ENCODE results near the gene MED15.

MED15 gene

GRCh38 chr22:20625270-20625669, 117.9 kb downstream of the MED15 start:
- Mint-ChIP-seq H3K27ac (no peak overlapping the region), H3K27me3 (ENCODE audit: low read depth) (peaks cover 18% of the 10 kb centered on the region), H3K4me1 (no peaks in the 10 kb centered on the region), H3K4me3 (no peak overlapping the region), H3K9me3 (no peaks in the 10 kb centered on the region), H3K36me3 (ENCODE audit: low read depth) (no peaks in the 10 kb centered on the region)
- no peak for TF ChIP-seq CTCF (IDR thresholded peaks at IDR 0.05; ENCODE audit: unreplicated experiment in 3 of 3)

- H3K9me3 Mint-ChIP-seq: no peaks in the 10 kb centered on the region
- no peak overlapping the region for H3K27ac Mint-ChIP-seq
- H3K36me3 Mint-ChIP-seq (ENCODE audit: low read depth): no peaks in the 10 kb centered on the region
- H3K4me1 Mint-ChIP-seq: no peaks in the 10 kb centered on the region
- no peak overlapping the region for H3K4me3 Mint-ChIP-seq
- peaks cover 13% of the 10 kb centered on the region for H3K27me3 Mint-ChIP-seq (ENCODE audit: low read depth)
- TF ChIP-seq CTCF (IDR thresholded peaks at IDR 0.05; ENCODE audit: unreplicated experiment in 3 of 3): no peak
Observed at GRCh38 chr22:20626811-20627210, 119.4 kb downstream of the MED15 start.

- no peak for TF ChIP-seq CTCF (IDR thresholded peaks at IDR 0.05; ENCODE audit: unreplicated experiment in 3 of 3)
- no peaks in the 10 kb centered on the region for H3K4me1 Mint-ChIP-seq
- H3K4me3 Mint-ChIP-seq: no peak overlapping the region
- peaks cover 13% of the 10 kb centered on the region for H3K27me3 Mint-ChIP-seq (ENCODE audit: low read depth)
- H3K27ac Mint-ChIP-seq: no peak overlapping the region
- no peaks in the 10 kb centered on the region for H3K36me3 Mint-ChIP-seq (ENCODE audit: low read depth)
- no peaks in the 10 kb centered on the region for H3K9me3 Mint-ChIP-seq
Observed at GRCh38 chr22:20627432-20627831, 120.0 kb downstream of the MED15 start.

GRCh38 chr22:20628081-20628939, 120.9 kb downstream of the MED15 start:
- Mint-ChIP-seq H3K4me1 (no peaks in the 10 kb centered on the region), H3K27me3 (ENCODE audit: low read depth) (peaks cover 20% of the 10 kb centered on the region), H3K4me3 (no peak overlapping the region), H3K36me3 (ENCODE audit: low read depth) (no peaks in the 10 kb centered on the region), H3K9me3 (no peaks in the 10 kb centered on the region), H3K27ac (no peak overlapping the region)
- TF ChIP-seq CTCF (IDR thresholded peaks at IDR 0.05; ENCODE audit: unreplicated experiment in 3 of 3): no peak

- Mint-ChIP-seq H3K4me3 (no peak overlapping the region), H3K4me1 (no peaks in the 10 kb centered on the region), H3K36me3 (ENCODE audit: low read depth) (no peaks in the 10 kb centered on the region), H3K9me3 (no peaks in the 10 kb centered on the region), H3K27me3 (ENCODE audit: low read depth) (peaks cover 21% of the 10 kb centered on the region), H3K27ac (no peak overlapping the region)
- TF ChIP-seq CTCF (IDR thresholded peaks at IDR 0.05; ENCODE audit: unreplicated experiment in 3 of 3): no peak
Observed at GRCh38 chr22:20629401-20629800, 122.0 kb downstream of the MED15 start.
